Bone marrow (tissue), 2 donors: ENCODE results near the gene MMGT1.
"Not testable (repeated sequence)": the region's sequence is repeated elsewhere in the genome, so short reads cannot be mapped to it uniquely, and the experiment has no call there.

Source experiments
- DNase-seq, 2 donors: peaks; one replicate each; lab custom pipeline; 2025; lab: John Stamatoyannopoulos, UW

The MMGT1 gene

GRCh38 chrX:135923353-135923752 is 50.4 kb downstream of the MMGT1 start:
- DNase-seq: no peak

DNA sequence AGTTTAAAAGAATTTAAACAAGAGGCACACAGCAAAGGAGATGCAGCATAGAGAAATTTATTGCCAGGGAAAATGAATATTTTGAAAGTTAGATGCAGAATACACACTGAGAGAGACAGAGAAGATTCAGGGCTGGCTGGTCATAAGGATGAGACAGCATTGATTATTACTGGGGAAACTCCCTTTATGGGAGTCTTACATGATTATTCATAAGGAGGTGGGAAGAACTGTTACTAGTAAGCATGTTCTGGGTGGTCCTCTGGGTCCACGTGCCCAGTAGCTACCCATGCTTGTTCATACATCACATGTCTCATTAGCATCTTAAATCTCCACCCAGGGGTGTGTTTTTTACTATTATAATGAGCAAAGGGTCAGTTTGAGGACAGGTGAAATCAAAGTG is 53.3 kb downstream of the MMGT1 start:
- DNase-seq: not testable (repeated sequence)

GRCh38 chrX:135914404-135914803 is 59.4 kb downstream of the MMGT1 start:
- no peak for DNase-seq
